ENCODE data around the gene CYP27C1.
A peak's percentile ranks its signal among the peaks of the same experiment; 100 is the strongest.
"Not testable (repeated sequence)": the region's sequence is repeated elsewhere in the genome, so short reads cannot be mapped to it uniquely, and the experiment has no call there.

The CYP27C1 gene

GRCh38 chr2:127220768-127221527, 849 bp upstream of the CYP27C1 start:
- no peak for DNase-seq

DNA sequence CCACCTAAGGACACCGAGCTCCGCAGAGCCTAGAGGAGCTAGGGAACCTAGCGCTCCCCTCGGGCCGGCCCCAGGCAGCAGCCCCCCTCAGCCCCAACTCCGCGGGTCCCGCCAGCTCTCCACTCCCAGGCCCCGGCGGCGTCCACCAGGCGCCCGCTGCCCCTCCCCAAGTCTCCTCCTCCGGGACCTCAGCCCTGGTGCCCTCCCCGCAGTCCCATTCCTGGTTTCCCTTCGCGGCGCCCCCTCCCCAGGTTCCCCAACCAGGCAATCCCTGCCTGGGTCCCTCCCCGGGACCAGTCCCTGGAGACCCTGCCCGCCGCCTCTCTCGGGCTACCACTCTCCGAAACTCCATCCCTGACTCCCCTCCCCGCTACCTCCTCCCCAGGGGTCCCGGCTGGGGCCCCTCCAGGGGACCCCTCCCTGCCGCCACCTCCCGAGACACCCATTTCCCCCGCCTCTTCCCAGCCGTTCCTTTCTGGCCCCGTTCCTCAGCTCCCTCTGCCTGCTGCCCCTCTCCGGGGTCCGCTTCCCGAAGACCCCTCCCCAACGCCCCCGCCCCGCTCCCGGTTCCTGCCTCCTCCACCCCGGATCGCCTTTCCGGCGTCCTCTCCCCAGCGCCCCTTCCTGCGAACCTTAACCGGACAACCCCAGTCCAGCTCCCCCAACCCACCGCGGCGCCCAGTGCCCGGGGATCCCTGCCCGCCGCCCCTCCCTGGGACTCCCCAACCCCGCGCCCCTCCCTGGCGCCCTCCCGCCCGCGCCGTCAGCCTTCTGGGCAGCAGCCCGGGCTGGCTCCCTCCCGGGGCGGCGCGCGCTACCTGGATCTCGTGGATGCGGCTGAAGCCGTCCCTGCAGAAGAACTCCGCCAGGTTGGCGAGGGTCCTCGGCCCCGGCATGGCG, 678 bp downstream of the CYP27C1 start:
- no peak for DNase-seq

DNA sequence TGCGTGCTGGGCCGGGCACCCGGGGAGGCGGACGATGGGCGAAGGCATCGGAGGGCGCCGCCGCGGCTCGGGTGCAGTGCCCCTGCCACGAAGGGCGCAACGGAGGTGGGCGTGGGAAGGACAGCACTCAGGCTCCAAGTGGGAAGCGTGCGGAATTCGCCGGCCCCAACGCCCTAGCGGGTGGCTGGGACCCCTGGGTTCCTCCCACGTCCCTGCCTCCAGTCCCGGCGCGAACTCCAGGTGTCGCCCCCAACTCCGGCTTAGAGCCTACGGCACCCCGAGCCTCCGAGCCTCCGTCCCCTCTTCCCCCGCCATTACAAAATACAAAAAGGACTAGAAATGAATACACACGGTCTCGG, 1.3 kb downstream of the CYP27C1 start:
- no peak for DNase-seq

DNA sequence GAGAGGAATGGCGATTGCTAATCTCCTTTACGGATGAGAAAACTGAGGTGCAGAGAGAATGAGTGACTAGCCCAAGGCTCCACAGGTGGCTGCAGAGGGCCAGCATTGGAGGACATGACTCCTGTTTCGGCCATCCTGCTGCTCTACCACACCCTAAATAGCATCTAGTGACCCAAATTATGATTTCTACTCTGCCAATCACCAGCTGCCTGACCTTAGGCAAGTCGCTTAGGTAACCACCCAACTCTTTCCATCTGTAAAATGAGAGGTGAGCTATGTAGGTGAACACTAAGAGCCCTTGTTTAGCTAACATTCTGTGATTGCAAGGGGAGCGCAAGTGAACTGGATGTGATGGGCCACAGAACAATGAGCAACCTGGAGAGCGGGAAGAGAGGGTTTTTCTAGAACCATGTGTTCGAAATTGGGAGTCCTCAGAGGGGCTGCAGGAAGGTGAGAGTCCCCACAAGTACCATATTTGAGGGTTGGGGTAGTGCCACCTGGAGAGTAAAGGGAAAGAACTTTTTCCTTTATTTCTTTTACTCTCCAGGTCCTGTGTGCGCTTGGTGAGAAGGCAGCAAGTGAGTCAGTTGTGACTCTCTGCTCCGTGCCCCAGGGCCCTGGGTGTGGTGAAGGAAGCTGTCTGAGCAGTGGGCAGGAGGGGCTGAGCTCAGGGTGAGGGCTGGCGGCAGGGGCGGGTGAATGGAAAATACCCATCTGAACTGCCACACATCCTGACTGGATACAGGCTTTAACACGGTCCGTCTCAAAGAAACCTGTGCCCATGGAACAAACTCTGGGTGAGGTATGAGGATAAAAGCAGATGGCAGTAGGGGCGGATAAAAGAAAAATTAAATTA, 2.4 kb downstream of the CYP27C1 start:
- no peak for DNase-seq

DNA sequence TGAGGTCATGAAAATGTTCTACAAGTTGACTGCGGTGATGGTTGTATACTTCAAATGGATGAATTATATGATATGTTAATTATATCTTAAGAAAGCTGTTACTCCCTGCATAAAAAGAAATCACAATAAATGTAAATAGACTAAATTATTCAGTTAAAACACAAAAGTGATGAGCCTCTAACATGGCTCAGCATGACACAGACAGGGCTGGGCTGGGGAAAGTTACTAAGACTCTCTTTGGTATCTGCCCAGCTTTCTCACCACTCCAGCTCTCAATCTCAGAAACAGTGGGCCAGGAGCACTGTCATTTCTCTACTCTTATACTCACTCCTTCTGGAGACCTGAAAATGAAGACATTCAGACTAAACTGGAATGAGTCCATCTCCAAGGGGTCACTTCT, 3.5 kb downstream of the CYP27C1 start:
- DNase-seq = no peak

DNA sequence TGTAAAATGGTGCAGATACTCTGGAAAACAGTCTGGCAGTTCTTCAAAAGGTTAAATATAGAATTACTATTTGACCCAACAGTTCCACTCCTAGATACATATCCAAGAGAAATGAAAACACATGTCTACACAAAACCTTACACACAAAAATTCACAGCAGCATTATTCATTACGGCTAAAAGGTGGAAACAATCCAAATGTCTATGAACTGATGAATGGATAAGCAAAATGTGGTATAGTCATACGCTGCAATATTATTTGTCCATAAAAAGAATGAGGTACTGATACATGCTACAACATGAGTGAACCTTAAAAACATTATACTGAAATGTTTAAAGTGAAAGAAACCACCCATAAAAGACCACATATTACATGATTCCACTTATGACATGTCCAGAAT, 4.0 kb downstream of the CYP27C1 start:
- no peak for DNase-seq

- DNase-seq = not testable (repeated sequence)
These were observed 5.9 kb downstream of the CYP27C1 start for GRCh38 chr2:127214201-127214600.

DNA sequence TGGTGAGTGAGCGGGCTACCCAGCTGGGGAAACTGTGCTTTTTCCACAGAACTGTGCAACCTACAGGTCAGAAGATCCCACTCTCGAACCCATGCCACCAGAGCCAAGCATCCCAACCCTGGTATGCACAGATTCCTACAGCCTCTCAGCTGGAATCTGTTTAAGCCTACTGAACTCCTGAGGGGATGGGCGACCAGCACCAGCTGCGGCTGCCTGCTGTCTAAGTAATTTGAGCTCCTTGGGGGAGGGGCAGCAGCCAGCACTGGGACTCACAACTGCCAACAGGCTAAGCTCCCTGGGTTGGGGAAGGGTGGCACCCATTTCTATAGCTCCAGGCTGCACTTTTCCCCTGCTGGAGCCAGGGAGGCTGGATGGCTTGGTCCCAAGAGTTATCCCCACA, 11.8 kb downstream of the CYP27C1 start:
- DNase-seq = peak; percentile 64

GRCh38 chr2:127205218-127206125, 14.6 kb downstream of the CYP27C1 start:
- DNase-seq = no peak

GRCh38 chr2:127201452-127201851, 18.6 kb downstream of the CYP27C1 start:
- no peak for DNase-seq

- DNase-seq = no peak
These were observed 19.1 kb downstream of the CYP27C1 start for GRCh38 chr2:127200962-127201361.

- no peak for DNase-seq
These were observed 20.9 kb downstream of the CYP27C1 start for GRCh38 chr2:127199223-127199622.

GRCh38 chr2:127197475-127198385, 22.4 kb downstream of the CYP27C1 start:
- peak; percentile 44 for DNase-seq

- peak; percentile 12 for DNase-seq
These were observed 23.1 kb downstream of the CYP27C1 start for GRCh38 chr2:127196998-127197397.

- no peak for DNase-seq
These were observed 23.6 kb downstream of the CYP27C1 start for GRCh38 chr2:127196549-127196948.

GRCh38 chr2:127195140-127196074, 24.7 kb downstream of the CYP27C1 start:
- no peak for DNase-seq

- DNase-seq = no peak
These were observed 25.7 kb downstream of the CYP27C1 start for GRCh38 chr2:127194447-127194846.

GRCh38 chr2:127193967-127194280, 26.2 kb downstream of the CYP27C1 start:
- DNase-seq = no peak

GRCh38 chr2:127193164-127193966, 26.7 kb downstream of the CYP27C1 start:
- no peak for DNase-seq
